Liver (tissue), 9 donors: ENCODE data around the gene HCK. TPM values are rescaled to one million over a fixed set of nuclear protein-coding genes. Genes with fewer than 3 reads are reported as not detected.

Experiments used
- DNase-seq: peaks from one replicate; pipeline ENCODE4 v3.0.0-alpha.2; 2017; ENCODE audit warnings: low spot score
- H3K27ac ChIP-seq, 2 donors: one replicate each; pipeline ENCODE4 v1.7.0; 2013; ENCODE audit warnings: inconsistent platforms in 2 of 2, low read length in 2 of 2, control low read depth in 1 of 2, low read depth in 1 of 2, mild to moderate bottlenecking in 1 of 2
- H3K27me3 ChIP-seq, 4 donors: one replicate each; pipeline versions ENCODE4 v1.6.1 to v1.7.0; 2013; ENCODE audit warnings: low read length in 3 of 4, inconsistent platforms in 1 of 4, mild to moderate bottlenecking in 1 of 4, moderate library complexity in 1 of 4; ENCODE audit not compliant: control insufficient read depth in 4 of 4, insufficient read depth in 4 of 4
- H3K36me3 ChIP-seq, 4 donors: one replicate each; pipeline versions ENCODE4 v1.6.1 to v1.7.0; 2013; ENCODE audit warnings: low read length in 3 of 4, mild to moderate bottlenecking in 3 of 4, low read depth in 1 of 4, moderate library complexity in 1 of 4; ENCODE audit not compliant: control insufficient read depth in 4 of 4, insufficient read depth in 3 of 4
- H3K4me1 ChIP-seq, 4 donors: one replicate each; pipeline versions ENCODE4 v1.6.1 to v1.7.0; 2013; ENCODE audit warnings: low read length in 3 of 4, mild to moderate bottlenecking in 3 of 4, moderate library complexity in 1 of 4; ENCODE audit not compliant: control insufficient read depth in 4 of 4, insufficient read depth in 4 of 4
- H3K4me3 ChIP-seq, 3 donors: one replicate each; pipeline versions ENCODE4 v1.6.1 to v1.7.0; 2013; ENCODE audit warnings: low read length in 3 of 3, control low read depth in 1 of 3, low read depth in 1 of 3, mild to moderate bottlenecking in 1 of 3
- H3K9ac ChIP-seq, 2 donors: one replicate each; pipeline ENCODE4 v1.7.0; 2013; ENCODE audit warnings: low read length in 2 of 2, mild to moderate bottlenecking in 2 of 2, moderate library complexity in 2 of 2, control low read depth in 1 of 2, low read depth in 1 of 2
- H3K9me3 ChIP-seq, 4 donors: one replicate each; pipeline versions ENCODE4 v1.6.1 to v1.7.0; 2013; ENCODE audit warnings: low read length in 3 of 4; ENCODE audit not compliant: control insufficient read depth in 4 of 4
- HNF4A ChIP-seq, 2 donors: conservative IDR thresholded peaks; 2 replicates each; pipeline ENCODE4 v1.6.1; 2016; ENCODE audit warnings: antibody characterized with exemption in 2 of 2, mild to moderate bottlenecking in 2 of 2
- JUND ChIP-seq, 2 donors: IDR thresholded peaks; 2 replicates each; pipeline ENCODE4 v1.6.1; 2016; ENCODE audit warnings: antibody characterized with exemption in 2 of 2
- RAD21 ChIP-seq, 2 donors: IDR thresholded peaks; 2 replicates each; pipeline ENCODE4 v1.6.1; 2016; ENCODE audit warnings: antibody characterized with exemption in 2 of 2, mild to moderate bottlenecking in 2 of 2
- REST ChIP-seq: IDR thresholded peaks from 2 replicates; pipeline ENCODE4 v1.6.1; 2016; ENCODE audit warnings: antibody characterized with exemption, mild to moderate bottlenecking
- SP1 ChIP-seq: IDR thresholded peaks from 2 replicates; pipeline ENCODE4 v1.6.1; 2018; ENCODE audit warnings: antibody characterized with exemption, mild to moderate bottlenecking
- TAF1 ChIP-seq: conservative IDR thresholded peaks from 2 replicates; pipeline ENCODE4 v1.6.1; 2016; ENCODE audit warnings: antibody characterized with exemption, mild to moderate bottlenecking
- WGBS: extraction: QIAGEN DNeasy Blood & Tissue Kit; methylation state at CpG from one replicate; pipeline ENCODE4 v1.1.7; 2013; 5-methylcytosine and 5-hydroxymethylcytosine counted together
- polyA plus RNA-seq, 2 donors: library from polyadenylated mRNA; stranded (reverse) in 1 of 2; unstranded in 1 of 2; fragments of 200-250 nt in 1 of 2; fragments of >200 nt in 1 of 2; fragmentation: Nextera tagmentation in 1 of 2; extraction: Ambion mirVana in 1 of 2; gene quantifications; one replicate each; pipeline versions ENCODE4 v1.2.1 to v1.2.3, GENCODE V29; 2013 to 2015
- total RNA-seq, 2 donors: library from RNA; depleted of rRNA; stranded (reverse); fragments of >200 nt; gene quantifications; one replicate each; pipeline ENCODE4 v1.2.3, GENCODE V29; 2014
- TF ChIP-seq, protein P1 (sequence below): IDR thresholded peaks from 2 replicates; pipeline ENCODE4 v1.6.1; 2016; ENCODE audit warnings: antibody characterized with exemption
- TF ChIP-seq, protein P2 (sequence below): IDR thresholded peaks from 2 replicates; pipeline ENCODE4 v1.6.1; 2016; ENCODE audit warnings: antibody characterized with exemption
- donor health status: healthy.
- donor health status: healthy.
- donor health status: healthy.
- donor health status: healthy.
- donor health status: healthy.

HCK gene
- total and polyA plus RNA-seq, 4 donors = 1.8 to 20.6 (median 10.2) TPM

DNA sequence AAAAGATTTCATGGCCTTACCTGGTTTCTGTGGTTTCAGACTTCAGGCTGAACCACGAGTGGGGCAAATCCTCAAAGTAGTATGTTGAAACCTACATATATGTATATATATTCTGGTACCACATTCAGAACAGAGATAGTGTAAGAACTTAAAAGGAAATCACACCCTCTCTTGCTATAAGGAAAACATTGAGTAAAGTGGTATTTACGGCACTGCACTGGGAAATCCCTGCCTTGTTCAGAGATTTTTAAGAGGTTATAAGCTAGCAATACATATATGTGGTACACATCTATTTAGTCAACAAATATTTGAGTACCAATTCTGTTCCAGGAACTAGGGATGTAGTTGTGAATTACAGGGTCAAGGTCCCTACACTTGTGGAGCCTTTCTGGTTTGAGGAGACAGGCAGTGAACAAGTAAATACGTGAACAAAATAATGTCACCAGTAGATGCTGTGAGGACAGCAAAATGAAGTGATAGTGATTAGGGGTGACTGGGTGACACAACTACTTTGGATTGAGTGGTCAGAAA, 59.2 kb downstream of the HCK start:
- Histone ChIP-seq H3K27me3 (no peaks in the 10 kb centered on the region), H3K36me3 (peaks cover 0 to 6% (median 3%) of the 10 kb centered on the region in 4 donors), H3K9ac (no peak overlapping the region), H3K4me3 (no peak overlapping the region), H3K4me1 (peaks cover 3 to 31% (median 20%) of the 10 kb centered on the region in 4 donors), H3K9me3 (no peaks in the 10 kb centered on the region), H3K27ac (peak overlapping the region in 1 of 2 donors; percentile 29)
- TF ChIP-seq SP1 (peak; percentile 17), HNF4A (conservative IDR thresholded peaks at IDR 0.05) (peak in 1 of 2 donors; percentile 53), REST (no peak), RAD21 (IDR thresholded peaks at IDR 0.05) (no peak), JUND (IDR thresholded peaks at IDR 0.05) (peak in 1 of 2 donors; percentile 14)
- no peak for DNase-seq
- WGBS = 27% methylated on average over 3 of the region's 3 CpGs

DNA sequence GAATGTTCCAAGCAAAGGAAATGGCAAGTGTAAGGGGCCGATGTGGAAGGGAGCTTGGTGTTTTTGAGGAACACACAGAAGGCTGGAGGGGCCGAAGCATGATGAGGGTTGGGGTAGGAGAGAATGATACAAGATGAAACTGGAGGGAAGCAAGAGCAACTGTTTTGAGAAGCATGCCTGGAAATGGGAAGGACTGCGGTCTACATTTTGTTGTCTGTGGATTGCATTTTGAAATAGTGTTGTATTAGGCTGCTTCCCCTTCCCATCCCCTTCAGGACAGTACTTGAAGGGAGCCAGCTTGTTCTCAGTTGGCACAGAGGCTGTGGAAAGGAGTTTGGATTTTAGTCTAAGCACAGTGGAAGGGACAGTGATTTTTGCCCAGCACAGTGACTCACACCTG, 59.7 kb downstream of the HCK start:
- H3K27ac ChIP-seq = peak overlapping the region in 1 of 2 donors; percentile 29

More for the DNA sequence above, 59.7 kb downstream of the HCK start:
- WGBS = 87% methylated on average over 3 of the region's 3 CpGs
- Histone ChIP-seq H3K27me3 (no peaks in the 10 kb centered on the region), H3K9me3 (no peaks in the 10 kb centered on the region), H3K4me1 (peaks cover 3 to 31% (median 20%) of the 10 kb centered on the region in 4 donors), H3K36me3 (peaks cover 0 to 6% (median 3%) of the 10 kb centered on the region in 4 donors), H3K9ac (no peak overlapping the region), H3K4me3 (no peak overlapping the region)
- TF ChIP-seq, protein P1, sequence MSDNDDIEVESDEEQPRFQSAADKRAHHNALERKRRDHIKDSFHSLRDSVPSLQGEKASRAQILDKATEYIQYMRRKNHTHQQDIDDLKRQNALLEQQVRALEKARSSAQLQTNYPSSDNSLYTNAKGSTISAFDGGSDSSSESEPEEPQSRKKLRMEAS = no peak
- TF ChIP-seq JUND (IDR thresholded peaks at IDR 0.05) = no peak
- TF ChIP-seq TAF1 = no peak
- TF ChIP-seq REST = no peak
- TF ChIP-seq, protein P2, sequence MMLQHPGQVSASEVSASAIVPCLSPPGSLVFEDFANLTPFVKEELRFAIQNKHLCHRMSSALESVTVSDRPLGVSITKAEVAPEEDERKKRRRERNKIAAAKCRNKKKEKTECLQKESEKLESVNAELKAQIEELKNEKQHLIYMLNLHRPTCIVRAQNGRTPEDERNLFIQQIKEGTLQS = no peak
- DNase-seq = no peak
